Stimulated activated CD4-positive, alpha-beta T cell treated with anti-CD3 and anti-CD28 coated beads, Interleukin-12 subunit alpha, Interleukin-12 subunit beta, amount 100 ng/mL, for 48 hours (primary cell): ENCODE results near the gene CACNA1E.

Experiments used
- DNase-seq, 3 donors: peaks; one replicate each; pipeline ENCODE4 v3.0.0-alpha.2; 2020; ENCODE audit warnings: low read depth in 2 of 3, low spot score in 1 of 3

Gene CACNA1E

GRCh38 chr1:181559142-181559541 lies 75.8 kb downstream of the CACNA1E start:
- DNase-seq = no peak

- no peak for DNase-seq
Observed at GRCh38 chr1:181562395-181562794, 79.1 kb downstream of the CACNA1E start.

GRCh38 chr1:181568736-181569135 lies 85.4 kb downstream of the CACNA1E start:
- DNase-seq = no peak

- no peak for DNase-seq
Observed at GRCh38 chr1:181577475-181577874, 94.2 kb downstream of the CACNA1E start.

GRCh38 chr1:181583598-181583997 lies 100.3 kb downstream of the CACNA1E start:
- DNase-seq = no peak

- DNase-seq = no peak
Observed at GRCh38 chr1:181587870-181588438, 104.6 kb downstream of the CACNA1E start.

- DNase-seq = no peak
Observed at GRCh38 chr1:181588631-181589030, 105.3 kb downstream of the CACNA1E start.

- DNase-seq = no peak
Observed at GRCh38 chr1:181592255-181592859, 109.0 kb downstream of the CACNA1E start.

GRCh38 chr1:181593042-181593441 lies 109.7 kb downstream of the CACNA1E start:
- no peak for DNase-seq

- DNase-seq = no peak
Observed at GRCh38 chr1:181594553-181594952, 111.2 kb downstream of the CACNA1E start.

- no peak for DNase-seq
Observed at GRCh38 chr1:181595234-181595633, 111.9 kb downstream of the CACNA1E start.

- no peak for DNase-seq
Observed at GRCh38 chr1:181601186-181601950, 118.1 kb downstream of the CACNA1E start.

- DNase-seq = no peak
Observed at GRCh38 chr1:181603735-181604410, 120.6 kb downstream of the CACNA1E start.

- DNase-seq = no peak
Observed at GRCh38 chr1:181604482-181605249, 121.3 kb downstream of the CACNA1E start.

GRCh38 chr1:181607524-181607923 lies 124.2 kb downstream of the CACNA1E start:
- DNase-seq = no peak

- no peak for DNase-seq
Observed at GRCh38 chr1:181608386-181608785, 125.1 kb downstream of the CACNA1E start.

- no peak for DNase-seq
Observed at GRCh38 chr1:181608948-181609347, 125.6 kb downstream of the CACNA1E start.

- DNase-seq = no peak
Observed at GRCh38 chr1:181612100-181612499, 128.8 kb downstream of the CACNA1E start.

- no peak for DNase-seq
Observed at GRCh38 chr1:181618559-181618958, 135.2 kb downstream of the CACNA1E start.

- no peak for DNase-seq
Observed at GRCh38 chr1:181620183-181620582, 136.9 kb downstream of the CACNA1E start.

GRCh38 chr1:181623850-181624249 lies 140.5 kb downstream of the CACNA1E start:
- no peak for DNase-seq
